Heart right ventricle (tissue), 16 donors: ENCODE data around the gene HBEGF. TPM values are rescaled to one million over a fixed set of nuclear protein-coding genes. Genes with fewer than 3 reads are reported as not detected.
A peak's percentile ranks its signal among the peaks of the same experiment; 100 is the strongest.

Experiments
- ATAC-seq, 8 donors: fragments of 200-7000 bp; cut with Tn5 transposase; one replicate each; pipeline ENCODE4 v1.9.1; 2020; ENCODE audit warnings: mild to moderate bottlenecking in 8 of 8, moderate library complexity in 8 of 8, moderate number of reproducible peaks in 1 of 8
- DNase-seq, 2 donors: peaks; one replicate each; pipeline ENCODE4 v3.0.0-alpha.2; 2020
- H3K27ac ChIP-seq, 10 donors: fragments of 200-600 bp; sonication (generic) in 2 of 10; one replicate each; pipeline versions ENCODE4 v1.5.0 to v1.8.0; 2020 to 2022; ENCODE audit warnings: mild to moderate bottlenecking in 3 of 10
- H3K27me3 ChIP-seq, 7 donors: fragments of 200-600 bp; one replicate each; pipeline ENCODE4 v1.8.0; 2021 to 2022; ENCODE audit warnings: mild to moderate bottlenecking in 2 of 7
- H3K36me3 ChIP-seq, 9 donors: fragments of 200-600 bp; sonication (generic) in 1 of 9; one replicate each; pipeline versions ENCODE4 v1.5.0 to v1.8.0; 2020 to 2022; ENCODE audit warnings: mild to moderate bottlenecking in 2 of 9
- H3K4me1 ChIP-seq, 9 donors: fragments of 200-600 bp; sonication (generic) in 1 of 9; one replicate each; pipeline versions ENCODE4 v1.5.0 to v1.8.0; 2020 to 2022; ENCODE audit warnings: mild to moderate bottlenecking in 4 of 9
- H3K4me3 ChIP-seq, 10 donors: fragments of 200-600 bp; sonication (generic) in 2 of 10; one replicate each; pipeline versions ENCODE4 v1.5.0 to v1.8.0; 2020 to 2022; ENCODE audit warnings: mild to moderate bottlenecking in 7 of 10, moderate library complexity in 2 of 10
- H3K9me3 ChIP-seq, 11 donors: fragments of 200-600 bp in 10 of 11; sonication (generic) in 2 of 11; one replicate each; pipeline versions ENCODE4 v1.5.0 to v1.8.0; 2013 to 2022; ENCODE audit warnings: mild to moderate bottlenecking in 2 of 11, control low read depth in 1 of 11, moderate library complexity in 1 of 11
- WGBS, 2 donors: extraction: QIAGEN DNeasy Blood & Tissue Kit; methylation state at CpG; one replicate each; pipeline ENCODE4 v1.1.7; 2013; ENCODE audit warnings: inconsistent platforms in 1 of 2; 5-methylcytosine and 5-hydroxymethylcytosine counted together
- intact Hi-C, 10 donors: fragments of 100-400 bp; cut with DNase I; formaldehyde crosslinking; loops; one replicate each; pipeline versions ENCODE4 v1.11.1 to v1.14.2; 2022
- polyA plus RNA-seq, 2 donors: library from polyadenylated mRNA; stranded (reverse); fragments of 200-250 nt; gene quantifications; one replicate each; pipeline ENCODE4 v1.2.3, GENCODE V29; 2013
- total RNA-seq, 10 donors: library from RNA; stranded (reverse); fragmentation: NEBNext Ultra II Directional in 3 of 10; extraction: Animal tissue kit (Norgen Biotek cat#: 25700) in 3 of 10; gene quantifications; one replicate each; pipeline versions ENCODE4 v1.2.1 to v1.2.4, GENCODE V29; 2021 to 2023
- TF ChIP-seq, protein P1 (sequence below), 9 donors: fragments of 200-600 bp; sonication (generic) in 2 of 9; IDR thresholded peaks; one replicate each; pipeline versions ENCODE4 v1.5.0 to v1.8.0; 2021 to 2022; ENCODE audit warnings: antibody characterized with exemption in 9 of 9, mild to moderate bottlenecking in 5 of 9, moderate library complexity in 1 of 9
- donor health status: Arrhythmogenic right ventricular cardiomyopathy.
- donor health status: ischemic (EF 13 %, LVEDD 7.1; RV severe dilation, severe dysfunction).
- donor health status: healthy with polysubstance abuse.
- donor health status: DM: no; HTN: yes; CAD: no.
- donor health status: DM: no; HTN: no; CAD: no.
- donor health status: ischemic (EF 25% LVEDD 6.9; RV normal size, moderate dysfunction).
- donor health status: ischemic (EF 25% LVEDD 5.7; RV mildly dilated, moderate dysfunction).
- donor health status: healthy.
- donor health status: DM: yes; HTN: yes; CAD: no.
- donor health status: Ischemic cardiomyopathy.
- donor health status: ischemic (EF 35%, LVEDD 5.7; RV mildly dilated, moderate dysfunction).
- donor health status: nonischemic (EF 11% LVEDD 7.7; RV severe dilation, severe dysfunction).
- donor health status: DM: yes; HTN: yes; CAD: no.
- donor health status: PGD.
- donor health status: ischemic (EF 29% LVEDD 5.4; RV normal size, mild dysfunction).
- donor health status: nonischemic (EF 23%, LVEDD 6.1; RV moderate dilation, normal function).

The HBEGF gene
- total and polyA plus RNA-seq, 12 donors: 14.6 to 121 (median 32.4) TPM

DNA sequence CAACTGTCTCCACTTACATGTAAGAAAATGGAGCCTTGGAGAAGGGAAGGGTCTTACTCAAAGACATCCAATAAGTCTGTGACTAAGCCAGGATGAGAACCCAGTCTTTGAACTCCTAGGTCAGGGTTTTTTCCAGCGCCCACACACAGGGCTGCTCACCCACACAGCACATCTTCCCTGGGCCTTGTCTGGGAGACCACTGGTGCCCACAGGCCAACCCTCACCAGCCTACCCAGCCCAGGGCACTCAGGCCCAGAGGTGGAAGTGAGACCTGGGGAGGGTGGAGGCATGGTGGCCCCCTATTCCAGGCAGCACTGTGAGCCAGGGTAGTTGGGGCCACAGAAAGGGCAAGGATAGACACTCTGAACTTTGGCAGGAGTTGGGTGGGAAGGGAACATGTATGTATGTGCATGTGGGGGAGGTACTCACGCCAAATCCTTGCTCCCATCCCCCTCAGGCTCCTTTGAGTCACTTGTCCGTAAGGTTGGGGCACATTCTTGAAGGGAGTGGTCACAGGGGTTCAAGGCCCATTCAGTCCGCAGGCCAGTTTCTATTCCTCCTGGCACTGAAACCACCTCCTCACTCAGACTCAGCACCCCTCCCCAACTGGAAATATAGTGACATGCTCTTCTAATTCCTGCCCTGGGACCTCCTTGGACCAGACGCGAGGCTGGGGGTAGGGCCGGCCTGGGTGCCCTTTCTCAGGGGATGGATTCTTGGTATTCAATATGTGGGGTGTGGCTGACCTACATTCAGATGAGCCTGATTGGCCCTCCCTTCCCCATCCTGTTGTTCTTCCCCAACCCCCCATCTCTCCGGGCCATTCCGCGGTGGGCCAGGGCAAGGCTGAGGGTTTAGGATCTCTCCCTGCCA lies 10.7 kb upstream of the HBEGF start:
- ATAC-seq (peak in 6 of 8 donors; percentile 2 to 31 (median 18)), DNase-seq (no peak)
- Histone ChIP-seq H3K9me3 (no peaks in the 10 kb centered on the region), H3K4me1 (peaks cover 0 to 16% (median 10%) of the 10 kb centered on the region in 9 donors), H3K4me3 (peak overlapping the region in 5 of 10 donors; percentile 7 to 41 (median 31)), H3K27ac (peak overlapping the region in 1 of 10 donors; percentile 9), H3K27me3 (no peaks in the 10 kb centered on the region), H3K36me3 (no peaks in the 10 kb centered on the region)
- intact Hi-C loops: loop anchor here in 3 of 10 donors (2.0 to 10.0 kb wide), 3 partner anchors 114 to 282 kb away; no protein-coding TSS in a partner anchor
- 35 to 42% methylated on average over 10 of the region's 10 CpGs for WGBS, 2 donors
- TF ChIP-seq, protein P1, sequence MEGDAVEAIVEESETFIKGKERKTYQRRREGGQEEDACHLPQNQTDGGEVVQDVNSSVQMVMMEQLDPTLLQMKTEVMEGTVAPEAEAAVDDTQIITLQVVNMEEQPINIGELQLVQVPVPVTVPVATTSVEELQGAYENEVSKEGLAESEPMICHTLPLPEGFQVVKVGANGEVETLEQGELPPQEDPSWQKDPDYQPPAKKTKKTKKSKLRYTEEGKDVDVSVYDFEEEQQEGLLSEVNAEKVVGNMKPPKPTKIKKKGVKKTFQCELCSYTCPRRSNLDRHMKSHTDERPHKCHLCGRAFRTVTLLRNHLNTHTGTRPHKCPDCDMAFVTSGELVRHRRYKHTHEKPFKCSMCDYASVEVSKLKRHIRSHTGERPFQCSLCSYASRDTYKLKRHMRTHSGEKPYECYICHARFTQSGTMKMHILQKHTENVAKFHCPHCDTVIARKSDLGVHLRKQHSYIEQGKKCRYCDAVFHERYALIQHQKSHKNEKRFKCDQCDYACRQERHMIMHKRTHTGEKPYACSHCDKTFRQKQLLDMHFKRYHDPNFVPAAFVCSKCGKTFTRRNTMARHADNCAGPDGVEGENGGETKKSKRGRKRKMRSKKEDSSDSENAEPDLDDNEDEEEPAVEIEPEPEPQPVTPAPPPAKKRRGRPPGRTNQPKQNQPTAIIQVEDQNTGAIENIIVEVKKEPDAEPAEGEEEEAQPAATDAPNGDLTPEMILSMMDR (IDR thresholded peaks at IDR 0.05): no peak

DNA sequence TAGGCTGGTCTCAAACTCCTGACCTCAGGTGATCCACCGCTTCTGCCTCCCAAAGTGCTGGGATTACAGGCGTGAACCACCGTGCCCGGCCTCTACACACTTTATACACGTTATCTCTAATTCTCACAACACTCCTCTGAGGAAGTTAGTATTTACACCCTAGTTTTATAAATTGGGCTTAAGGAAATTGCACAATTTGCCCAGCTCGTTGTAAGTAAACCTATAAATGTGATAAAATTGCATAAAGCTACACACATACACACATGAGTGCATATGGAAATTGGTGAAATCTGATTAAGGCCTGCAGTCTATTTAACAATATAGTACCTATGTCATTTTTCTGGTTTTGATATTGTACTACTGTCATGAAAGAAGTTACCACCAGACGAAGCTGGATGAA lies 9.1 kb upstream of the HBEGF start:
- H3K4me3 ChIP-seq: no peak overlapping the region
- no peaks in the 10 kb centered on the region for H3K36me3 ChIP-seq
- ATAC-seq: no peak
- no peak for DNase-seq
- intact Hi-C loops: loop anchor here in 2 of 10 donors (5.0 to 10.0 kb wide), 2 partner anchors 183 to 281 kb away; no protein-coding TSS in a partner anchor
- no peaks in the 10 kb centered on the region for H3K9me3 ChIP-seq
- peaks cover 0 to 21% (median 11%) of the 10 kb centered on the region in 9 donors for H3K4me1 ChIP-seq
- WGBS, 2 donors: 86 to 91% methylated on average over 7 of the region's 7 CpGs
- H3K27ac ChIP-seq: no peak overlapping the region
- TF ChIP-seq, protein P1 (IDR thresholded peaks at IDR 0.05): no peak
- no peaks in the 10 kb centered on the region for H3K27me3 ChIP-seq

DNA sequence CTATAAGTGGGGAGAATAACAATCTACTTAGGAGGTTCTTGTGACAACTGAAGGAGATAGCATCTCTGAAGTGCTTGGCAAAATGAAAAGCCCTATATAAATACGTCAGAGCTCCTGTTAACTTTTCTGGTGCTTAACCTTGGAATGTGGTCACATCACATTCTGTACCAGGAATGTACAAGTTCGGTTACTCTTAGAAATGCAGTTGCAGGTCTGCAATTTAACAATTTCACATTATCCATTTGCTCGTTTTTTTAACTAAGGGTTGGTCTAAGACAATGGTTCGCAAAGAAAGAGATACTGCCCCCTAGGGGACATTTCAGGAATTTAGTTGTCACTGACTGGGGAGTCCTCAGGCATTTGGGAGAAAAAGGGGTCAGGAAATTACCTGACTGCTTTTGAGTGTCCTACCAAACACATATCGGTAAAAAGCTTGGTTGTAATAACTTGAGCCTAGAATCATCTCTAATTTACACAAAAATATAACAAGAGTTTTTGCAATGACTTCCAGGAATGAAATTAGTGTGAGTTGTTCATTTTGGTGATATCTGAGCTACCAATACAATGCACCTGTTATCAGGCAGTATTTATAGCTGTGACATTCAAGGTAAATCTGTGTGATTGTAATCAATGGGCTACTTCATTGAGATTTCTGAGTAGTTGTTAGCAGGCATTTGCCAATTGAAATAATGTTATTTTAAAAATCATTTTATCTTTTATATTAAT lies 5.4 kb upstream of the HBEGF start:
- ATAC-seq: peak in 7 of 8 donors; percentile 32 to 70 (median 51)
- 3 to 4% methylated on average over 5 of the region's 5 CpGs for WGBS, 2 donors

More for the DNA sequence above, 5.4 kb upstream of the HBEGF start:
- Histone ChIP-seq H3K27ac (no peak overlapping the region), H3K4me1 (peaks cover 11 to 25% (median 18%) of the 10 kb centered on the region in 9 donors), H3K36me3 (no peaks in the 10 kb centered on the region), H3K4me3 (no peak overlapping the region), H3K9me3 (no peaks in the 10 kb centered on the region), H3K27me3 (no peaks in the 10 kb centered on the region)
- TF ChIP-seq, protein P1 (IDR thresholded peaks at IDR 0.05): peak; percentile 84 to 93 (median 90)
- peak in 1 of 2 donors; percentile 85 for DNase-seq
- intact Hi-C loops: loop anchor here in 6 of 10 donors (1.0 to 10.0 kb wide), 7 partner anchors 107 to 277 kb away; no protein-coding TSS in a partner anchor
